Smooth muscle cell (in vitro differentiated cells): Measurements from ENCODE around the gene SEMA4G. TPM values are rescaled to one million over a fixed set of nuclear protein-coding genes. Genes with fewer than 3 reads are reported as not detected.
A peak's percentile ranks its signal among the peaks of the same experiment; 100 is the strongest.

Experiments
- DNase-seq: peaks from one replicate; lab custom pipeline; 2025; ENCODE audit not compliant: unreplicated experiment; lab: John Stamatoyannopoulos, UW
- H2AFZ ChIP-seq: fragments of 200-600 bp; sonication (generic); 2 replicates; pipeline ENCODE4 v1.6.0; 2016; ENCODE audit warnings: antibody characterized with exemption, low read depth, mild to moderate bottlenecking
- H3F3A ChIP-seq: fragments of 200-600 bp; sonication (generic); 2 replicates; pipeline ENCODE4 v1.6.0; 2017; ENCODE audit warnings: antibody characterized with exemption, low read depth
- H3K27ac ChIP-seq: fragments of 200-600 bp; sonication (generic); 2 replicates; pipeline ENCODE4 v1.5.1; 2016; ENCODE audit warnings: low read depth, mild to moderate bottlenecking
- H3K27me3 ChIP-seq: fragments of 200-600 bp; sonication (generic); 2 replicates; pipeline ENCODE4 v1.6.1; 2016; ENCODE audit warnings: low read depth, mild to moderate bottlenecking
- H3K36me3 ChIP-seq: fragments of 200-600 bp; sonication (generic); 2 replicates; pipeline ENCODE4 v1.5.1; 2016; ENCODE audit warnings: low read depth
- H3K4me1 ChIP-seq: fragments of 200-600 bp; sonication (generic); 2 replicates; pipeline ENCODE4 v1.5.1; 2016; ENCODE audit warnings: low read depth
- H3K4me2 ChIP-seq: fragments of 200-600 bp; sonication (generic); 2 replicates; pipeline ENCODE4 v1.6.0; 2016; ENCODE audit warnings: mild to moderate bottlenecking
- H3K4me3 ChIP-seq: fragments of 200-600 bp; sonication (generic); 2 replicates; pipeline ENCODE4 v1.5.1; 2016; ENCODE audit warnings: mild to moderate bottlenecking
- H3K79me2 ChIP-seq: fragments of 200-600 bp; sonication (generic); 2 replicates; pipeline ENCODE4 v1.6.0; 2016; ENCODE audit warnings: low read depth, mild to moderate bottlenecking
- H3K9ac ChIP-seq: fragments of 200-600 bp; sonication (generic); 2 replicates; pipeline ENCODE4 v1.6.0; 2016; ENCODE audit warnings: low read depth
- H3K9me3 ChIP-seq: fragments of 200-600 bp; sonication (generic); replicated peaks from 2 replicates; pipeline ENCODE4 v1.5.1; 2016; ENCODE audit warnings: low read depth
- H4K20me1 ChIP-seq: fragments of 200-600 bp; sonication (generic); 2 replicates; pipeline ENCODE4 v1.6.0; 2016; ENCODE audit warnings: low read depth
- WGBS: methylation state at CpG from one replicate; pipeline ENCODE4 v1.1.7; 2016; ENCODE audit warnings: low lambda C conversion rate; 5-methylcytosine and 5-hydroxymethylcytosine counted together
- polyA plus RNA-seq: library from polyadenylated mRNA; unstranded; fragments of >200 nt; fragmentation: Nextera tagmentation; extraction: Ambion mirVana; gene quantifications from 2 replicates; pipeline ENCODE4 v1.2.1, GENCODE V29; 2016
- total RNA-seq: library from RNA; depleted of rRNA; stranded (reverse); fragments of >200 nt; gene quantifications from 2 replicates; pipeline ENCODE4 v1.2.3, GENCODE V29; 2014
- TF ChIP-seq, protein P1 (sequence below): fragments of 200-600 bp; sonication (generic); IDR thresholded peaks from 2 replicates; pipeline ENCODE4 v1.5.1; 2017; ENCODE audit warnings: borderline replicate concordance, mild to moderate bottlenecking, antibody characterized with exemption; ENCODE audit not compliant: insufficient read depth, poor library complexity, severe bottlenecking

Gene SEMA4G, protein sequence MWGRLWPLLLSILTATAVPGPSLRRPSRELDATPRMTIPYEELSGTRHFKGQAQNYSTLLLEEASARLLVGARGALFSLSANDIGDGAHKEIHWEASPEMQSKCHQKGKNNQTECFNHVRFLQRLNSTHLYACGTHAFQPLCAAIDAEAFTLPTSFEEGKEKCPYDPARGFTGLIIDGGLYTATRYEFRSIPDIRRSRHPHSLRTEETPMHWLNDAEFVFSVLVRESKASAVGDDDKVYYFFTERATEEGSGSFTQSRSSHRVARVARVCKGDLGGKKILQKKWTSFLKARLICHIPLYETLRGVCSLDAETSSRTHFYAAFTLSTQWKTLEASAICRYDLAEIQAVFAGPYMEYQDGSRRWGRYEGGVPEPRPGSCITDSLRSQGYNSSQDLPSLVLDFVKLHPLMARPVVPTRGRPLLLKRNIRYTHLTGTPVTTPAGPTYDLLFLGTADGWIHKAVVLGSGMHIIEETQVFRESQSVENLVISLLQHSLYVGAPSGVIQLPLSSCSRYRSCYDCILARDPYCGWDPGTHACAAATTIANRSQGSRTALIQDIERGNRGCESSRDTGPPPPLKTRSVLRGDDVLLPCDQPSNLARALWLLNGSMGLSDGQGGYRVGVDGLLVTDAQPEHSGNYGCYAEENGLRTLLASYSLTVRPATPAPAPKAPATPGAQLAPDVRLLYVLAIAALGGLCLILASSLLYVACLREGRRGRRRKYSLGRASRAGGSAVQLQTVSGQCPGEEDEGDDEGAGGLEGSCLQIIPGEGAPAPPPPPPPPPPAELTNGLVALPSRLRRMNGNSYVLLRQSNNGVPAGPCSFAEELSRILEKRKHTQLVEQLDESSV
- 5.3 and 7.1 TPM in 2 replicates for total RNA-seq
- polyA plus RNA-seq, result 3.8 and 4.2 TPM in 2 replicates

GRCh38 chr10:100969187-100970075 lies at the start of gene SEMA4G:
Gene SEMA4G (plus strand): TSS chr10:100969504. CDS start chr10:100972913, 3,409 bp downstream.
- Histone ChIP-seq H3K27ac (no peak within 1 kb of the TSS), H3K27me3 (no peaks in the 10 kb centered on the region), H3K9me3 (no peaks in the 10 kb centered on the region), H3K79me2 (no peaks in the 10 kb centered on the region), H3K9ac (no peak within 1 kb of the TSS), H3K4me2 (peak within 1 kb of the TSS; percentile 96), H3F3A (peaks cover 17% of the 10 kb centered on the region), H2AFZ (peak within 1 kb of the TSS; percentile 79), H3K4me3 (peak within 1 kb of the TSS; percentile 69), H3K4me1 (no peaks in the 10 kb centered on the region), H3K36me3 (no peaks in the 10 kb centered on the region), H4K20me1 (no peaks in the 10 kb centered on the region)
- DNase-seq, result peak; percentile 18
- 3% methylated on average over 41 of the region's 70 CpGs for WGBS
- TF ChIP-seq, protein P1, sequence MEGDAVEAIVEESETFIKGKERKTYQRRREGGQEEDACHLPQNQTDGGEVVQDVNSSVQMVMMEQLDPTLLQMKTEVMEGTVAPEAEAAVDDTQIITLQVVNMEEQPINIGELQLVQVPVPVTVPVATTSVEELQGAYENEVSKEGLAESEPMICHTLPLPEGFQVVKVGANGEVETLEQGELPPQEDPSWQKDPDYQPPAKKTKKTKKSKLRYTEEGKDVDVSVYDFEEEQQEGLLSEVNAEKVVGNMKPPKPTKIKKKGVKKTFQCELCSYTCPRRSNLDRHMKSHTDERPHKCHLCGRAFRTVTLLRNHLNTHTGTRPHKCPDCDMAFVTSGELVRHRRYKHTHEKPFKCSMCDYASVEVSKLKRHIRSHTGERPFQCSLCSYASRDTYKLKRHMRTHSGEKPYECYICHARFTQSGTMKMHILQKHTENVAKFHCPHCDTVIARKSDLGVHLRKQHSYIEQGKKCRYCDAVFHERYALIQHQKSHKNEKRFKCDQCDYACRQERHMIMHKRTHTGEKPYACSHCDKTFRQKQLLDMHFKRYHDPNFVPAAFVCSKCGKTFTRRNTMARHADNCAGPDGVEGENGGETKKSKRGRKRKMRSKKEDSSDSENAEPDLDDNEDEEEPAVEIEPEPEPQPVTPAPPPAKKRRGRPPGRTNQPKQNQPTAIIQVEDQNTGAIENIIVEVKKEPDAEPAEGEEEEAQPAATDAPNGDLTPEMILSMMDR, result peak; percentile 72

DNA sequence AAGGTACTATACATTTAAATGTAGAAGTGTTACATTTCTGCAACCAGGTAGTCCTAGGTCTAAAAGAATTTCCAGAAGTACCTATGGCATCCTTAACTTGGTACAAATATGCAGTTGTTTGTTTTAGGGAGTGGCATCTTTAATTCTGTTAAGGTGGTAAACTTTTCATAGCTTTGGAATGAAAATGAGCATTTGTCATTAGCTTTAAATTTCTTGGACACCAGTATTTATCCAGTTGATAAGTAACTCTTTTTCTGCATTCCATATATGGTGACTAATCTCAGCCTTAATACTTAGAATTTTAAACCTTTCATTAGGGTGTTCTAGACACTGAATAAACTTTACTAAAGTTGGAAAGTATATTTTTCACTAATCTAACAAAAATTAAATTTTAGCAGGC lies 45.7 kb upstream of the SEMA4G start:
- Histone ChIP-seq H3K4me1 (no peaks in the 10 kb centered on the region), H3K4me2 (no peak overlapping the region), H3K27ac (peak overlapping the region; percentile 17), H2AFZ (no peak overlapping the region), H3K9me3 (no peaks in the 10 kb centered on the region), H3K9ac (peak overlapping the region; percentile 15), H3K27me3 (no peaks in the 10 kb centered on the region), H3K36me3 (peaks cover 34% of the 10 kb centered on the region), H3F3A (no peaks in the 10 kb centered on the region), H3K79me2 (peaks cover 16% of the 10 kb centered on the region), H3K4me3 (no peak overlapping the region), H4K20me1 (peaks cover 5% of the 10 kb centered on the region)
- TF ChIP-seq, protein P1, result no peak
- no peak for DNase-seq

- Histone ChIP-seq H3K27me3 (no peaks in the 10 kb centered on the region), H3K4me1 (no peaks in the 10 kb centered on the region), H2AFZ (no peak overlapping the region), H3K79me2 (peaks cover 5% of the 10 kb centered on the region), H3K9me3 (no peaks in the 10 kb centered on the region), H3K4me3 (no peak overlapping the region), H3K9ac (no peak overlapping the region), H3K27ac (no peak overlapping the region), H4K20me1 (peaks cover 9% of the 10 kb centered on the region), H3K4me2 (no peak overlapping the region), H3F3A (no peaks in the 10 kb centered on the region), H3K36me3 (peaks cover 43% of the 10 kb centered on the region)
- 98% methylated on average over 5 of the region's 5 CpGs for WGBS
- TF ChIP-seq, protein P1, result no peak
- DNase-seq, result no peak
Measured at GRCh38 chr10:100927266-100927665, 42.0 kb upstream of the SEMA4G start.
